HepG2 (cell line): ENCODE results near the gene TYMP. TPM values are rescaled to one million over a fixed set of nuclear protein-coding genes. Genes with fewer than 3 reads are reported as not detected.

Experiments used
- CBX1 ChIP-seq: IDR thresholded peaks from one replicate; pipeline ENCODE4 v1.6.1; 2016; ENCODE audit warnings: antibody characterized with exemption, low read depth
- DNMT3B ChIP-seq: conservative IDR thresholded peaks from 2 replicates; pipeline ENCODE4 v1.6.1; 2016; ENCODE audit warnings: missing biosample characterization, control low read depth
- E2F1 ChIP-seq: sonication (generic); formaldehyde crosslinking; IDR thresholded peaks from 2 replicates; pipeline ENCODE4 v1.5.0; 2020; ENCODE audit warnings: missing genetic modification reagents
- HDAC6 ChIP-seq: fragments of 200-600 bp; sonication (generic); IDR thresholded peaks from 2 replicates; pipeline ENCODE4 v1.7.0; 2017; ENCODE audit warnings: mild to moderate bottlenecking, antibody characterized with exemption, low read length, low read depth
- HMGXB3 ChIP-seq: sonication (generic); formaldehyde crosslinking; IDR thresholded peaks from 2 replicates; pipeline ENCODE4 v1.4.0; 2020; ENCODE audit warnings: missing genetic modification reagents, borderline replicate concordance
- MAFK ChIP-seq, 2 experiments: IDR thresholded peaks in 1 of 2; conservative IDR thresholded peaks in 1 of 2; 2 replicates each; pipeline ENCODE4 v1.6.1; 2011; ENCODE audit warnings: improper control_type of control experiment in 2 of 2, low read length in 2 of 2
- NFKBIZ ChIP-seq: IDR thresholded peaks from 2 replicates; pipeline ENCODE4 v1.6.1; 2018; ENCODE audit warnings: missing genetic modification reagents, missing compliant biosample characterization
- NR2F2 ChIP-seq: IDR thresholded peaks from 2 replicates; pipeline ENCODE4 v1.6.1; 2012; ENCODE audit warnings: low read depth, inconsistent platforms, borderline replicate concordance
- NRL ChIP-seq: sonication (generic); formaldehyde crosslinking; IDR thresholded peaks from 2 replicates; pipeline ENCODE4 v1.5.0; 2020; ENCODE audit warnings: missing genetic modification reagents, mild to moderate bottlenecking, moderate library complexity, borderline replicate concordance
- PITX1 ChIP-seq: sonication (generic); formaldehyde crosslinking; IDR thresholded peaks from 2 replicates; pipeline ENCODE4 v1.5.1; 2020; ENCODE audit warnings: mild to moderate bottlenecking, missing genetic modification reagents
- TFAP4 ChIP-seq: sonication (generic); IDR thresholded peaks from 2 replicates; pipeline ENCODE4 v1.6.1; 2016; ENCODE audit warnings: low read depth, borderline replicate concordance
- ZFP41 ChIP-seq: sonication (generic); formaldehyde crosslinking; IDR thresholded peaks from 2 replicates; pipeline ENCODE4 v1.4.0; 2020; ENCODE audit warnings: mild to moderate bottlenecking, missing genetic modification reagents, borderline replicate concordance
- ZKSCAN1 ChIP-seq: fragments of 150-350 bp; IDR thresholded peaks from 2 replicates; pipeline ENCODE4 v1.6.1; 2014; ENCODE audit warnings: low read length
- ZNF432 ChIP-seq: sonication (generic); formaldehyde crosslinking; IDR thresholded peaks from 2 replicates; pipeline ENCODE4 v1.5.0; 2020; ENCODE audit warnings: missing genetic modification reagents, mild to moderate bottlenecking, borderline replicate concordance
- ZNF44 ChIP-seq: sonication (generic); formaldehyde crosslinking; IDR thresholded peaks from 2 replicates; pipeline ENCODE4 v1.5.1; 2020; ENCODE audit warnings: mild to moderate bottlenecking, missing genetic modification reagents
- ZNF451 ChIP-seq: sonication (generic); formaldehyde crosslinking; IDR thresholded peaks from 2 replicates; pipeline ENCODE4 v1.5.0; 2020; ENCODE audit warnings: mild to moderate bottlenecking, missing genetic modification reagents
- ZNF496 ChIP-seq: sonication (generic); formaldehyde crosslinking; IDR thresholded peaks from 2 replicates; pipeline ENCODE4 v1.8.1; 2023; ENCODE audit warnings: mild to moderate bottlenecking, moderate library complexity, missing genetic modification reagents; ENCODE audit not compliant: insufficient replicate concordance
- ZNF549 ChIP-seq: sonication (generic); formaldehyde crosslinking; IDR thresholded peaks from 2 replicates; pipeline ENCODE4 v1.5.0; 2020; ENCODE audit warnings: missing genetic modification reagents
- polyA plus RNA-seq, 8 experiments: library from polyadenylated mRNA; depleted of rRNA in 3 of 8; stranded (reverse) in 7 of 8; unstranded in 1 of 8; fragments of >200 nt; fragmentation: Illumina TruSeq in 4 of 8; extraction: Trizol in 4 of 8; gene quantifications; 2 replicates each; pipeline versions ENCODE4 v1.2.1 to v1.2.3, GENCODE V29; 2011 to 2016; ENCODE audit warnings: low read depth in 4 of 8, missing spikeins in 1 of 8, mixed read lengths in 1 of 8; ENCODE audit not compliant: insufficient read depth in 1 of 8
- total RNA-seq, 5 experiments: library from RNA; depleted of rRNA; stranded (reverse); fragments of >200 nt; fragmentation: Illumina TruSeq; extraction: Trizol; gene quantifications; 2 replicates each; pipeline ENCODE4 v1.2.3, GENCODE V29; 2016; ENCODE audit warnings: low read depth in 1 of 5
- TF ChIP-seq, protein P1 (sequence below): sonication (generic); formaldehyde crosslinking; IDR thresholded peaks from 2 replicates; pipeline ENCODE4 v1.5.0; 2020; ENCODE audit warnings: mild to moderate bottlenecking, missing genetic modification reagents
- TF ChIP-seq, protein P2 (sequence below): sonication (generic); formaldehyde crosslinking; IDR thresholded peaks from 2 replicates; pipeline ENCODE4 v1.4.0; 2020; ENCODE audit warnings: missing genetic modification reagents

The TYMP gene
- total and polyA plus RNA-seq, 2 of the 13 experiments (the other 11 are each of a cell fraction or from before 2014, with no cell fraction given): 3.9 to 4.3 TPM

- TF ChIP-seq ZNF496: no peak
- no peak for TF ChIP-seq ZNF432 (CRISPR knock-in tag)
- TF ChIP-seq ZNF44 (CRISPR knock-in tag): no peak
- TF ChIP-seq MAFK (conservative IDR thresholded peaks at IDR 0.05 in 1 of 2, IDR thresholded peaks at IDR 0.05 in 1 of 2; ENCODE audit: low read length in 2 of 2): no peak
- TF ChIP-seq ZNF549 (CRISPR knock-in tag): no peak
- TF ChIP-seq ZFP41 (CRISPR knock-in tag): no peak
- peak; percentile 12; the same call in 1 of the 2 replicates for TF ChIP-seq NRL (CRISPR knock-in tag)
- TF ChIP-seq TFAP4: no peak
- no peak for TF ChIP-seq DNMT3B (CRISPR knock-in tag)
- TF ChIP-seq PITX1 (CRISPR knock-in tag): no peak
- no peak for TF ChIP-seq ZKSCAN1
- no peak for TF ChIP-seq ZNF451 (CRISPR knock-in tag)
- TF ChIP-seq, protein P1, sequence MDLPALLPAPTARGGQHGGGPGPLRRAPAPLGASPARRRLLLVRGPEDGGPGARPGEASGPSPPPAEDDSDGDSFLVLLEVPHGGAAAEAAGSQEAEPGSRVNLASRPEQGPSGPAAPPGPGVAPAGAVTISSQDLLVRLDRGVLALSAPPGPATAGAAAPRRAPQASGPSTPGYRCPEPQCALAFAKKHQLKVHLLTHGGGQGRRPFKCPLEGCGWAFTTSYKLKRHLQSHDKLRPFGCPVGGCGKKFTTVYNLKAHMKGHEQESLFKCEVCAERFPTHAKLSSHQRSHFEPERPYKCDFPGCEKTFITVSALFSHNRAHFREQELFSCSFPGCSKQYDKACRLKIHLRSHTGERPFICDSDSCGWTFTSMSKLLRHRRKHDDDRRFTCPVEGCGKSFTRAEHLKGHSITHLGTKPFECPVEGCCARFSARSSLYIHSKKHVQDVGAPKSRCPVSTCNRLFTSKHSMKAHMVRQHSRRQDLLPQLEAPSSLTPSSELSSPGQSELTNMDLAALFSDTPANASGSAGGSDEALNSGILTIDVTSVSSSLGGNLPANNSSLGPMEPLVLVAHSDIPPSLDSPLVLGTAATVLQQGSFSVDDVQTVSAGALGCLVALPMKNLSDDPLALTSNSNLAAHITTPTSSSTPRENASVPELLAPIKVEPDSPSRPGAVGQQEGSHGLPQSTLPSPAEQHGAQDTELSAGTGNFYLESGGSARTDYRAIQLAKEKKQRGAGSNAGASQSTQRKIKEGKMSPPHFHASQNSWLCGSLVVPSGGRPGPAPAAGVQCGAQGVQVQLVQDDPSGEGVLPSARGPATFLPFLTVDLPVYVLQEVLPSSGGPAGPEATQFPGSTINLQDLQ (CRISPR knock-in tag): no peak
- TF ChIP-seq NR2F2: no peak
- no peak for TF ChIP-seq HMGXB3 (CRISPR knock-in tag)
- TF ChIP-seq CBX1: no peak
- no peak for TF ChIP-seq NFKBIZ (CRISPR knock-in tag)
- TF ChIP-seq E2F1: no peak
- TF ChIP-seq, protein P2, sequence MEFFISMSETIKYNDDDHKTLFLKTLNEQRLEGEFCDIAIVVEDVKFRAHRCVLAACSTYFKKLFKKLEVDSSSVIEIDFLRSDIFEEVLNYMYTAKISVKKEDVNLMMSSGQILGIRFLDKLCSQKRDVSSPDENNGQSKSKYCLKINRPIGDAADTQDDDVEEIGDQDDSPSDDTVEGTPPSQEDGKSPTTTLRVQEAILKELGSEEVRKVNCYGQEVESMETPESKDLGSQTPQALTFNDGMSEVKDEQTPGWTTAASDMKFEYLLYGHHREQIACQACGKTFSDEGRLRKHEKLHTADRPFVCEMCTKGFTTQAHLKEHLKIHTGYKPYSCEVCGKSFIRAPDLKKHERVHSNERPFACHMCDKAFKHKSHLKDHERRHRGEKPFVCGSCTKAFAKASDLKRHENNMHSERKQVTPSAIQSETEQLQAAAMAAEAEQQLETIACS (CRISPR knock-in tag): no peak
- no peak for TF ChIP-seq HDAC6
Measured at GRCh38 chr22:50481440-50482106, 48.2 kb downstream of the TYMP start, which contains the start of gene ADM2 (continued).
